HEK293 (cell line): ENCODE measurements around the gene MFSD2A.

ENCODE experiments used
- CTCF ChIA-PET: fragments of 350-600 bp; formaldehyde crosslinking; extraction: SDS; loops from one replicate; lab custom pipeline; 2021; ENCODE audit warnings: antibody characterized with exemption; lab: Yijun Ruan, JAX
- POLR2A ChIA-PET: fragments of 300-600 bp; formaldehyde crosslinking; extraction: SDS; loops from one replicate; lab custom pipeline; 2020; ENCODE audit warnings: antibody characterized with exemption, inconsistent platforms; lab: Yijun Ruan, JAX
- H3K27ac ChIP-seq: fragments of 200-500 bp; sonication (Bioruptor generic); 2 replicates; pipeline ENCODE4 v1.5.1; 2014; ENCODE audit warnings: low read depth, low read length, control low read depth, inconsistent platforms; ENCODE audit errors: extremely low read depth
- H3K36me3 ChIP-seq, 2 experiments: fragments of 200-500 bp in 1 of 2; sonication (Bioruptor generic) in 1 of 2; 1 replicate in 1 of 2; 2 replicates in 1 of 2; pipeline ENCODE4 v1.5.1; 2014 to 2017; ENCODE audit warnings: inconsistent platforms in 2 of 2, low read length in 2 of 2; ENCODE audit not compliant: control insufficient read depth in 2 of 2, insufficient read depth in 1 of 2
- H3K4me1 ChIP-seq: fragments of 200-500 bp; sonication (Bioruptor generic); 2 replicates; pipeline ENCODE4 v1.5.1; 2014; ENCODE audit warnings: mild to moderate bottlenecking, low read length, inconsistent platforms; ENCODE audit not compliant: control insufficient read depth, insufficient read depth
- H3K4me3 ChIP-seq: 2 replicates; pipeline ENCODE4 v1.5.1; 2011; ENCODE audit warnings: low read depth, mild to moderate bottlenecking, control low read depth, low read length, moderate library complexity
- H3K9me3 ChIP-seq: fragments of 200-500 bp; sonication (Bioruptor generic); 2 replicates; pipeline ENCODE4 v1.5.1; 2014; ENCODE audit warnings: low read depth, low read length, inconsistent platforms; ENCODE audit not compliant: control insufficient read depth, insufficient read depth
- BCL11A ChIP-seq: fragments of 450-650 bp; formaldehyde crosslinking; IDR thresholded peaks from 2 replicates; pipeline ENCODE4 v1.5.1; 2016; ENCODE audit warnings: low read depth, missing biosample characterization, missing genetic modification characterization
- SP7 ChIP-seq: fragments of 450-650 bp; formaldehyde crosslinking; IDR thresholded peaks from 2 replicates; pipeline ENCODE4 v1.5.1; 2016; ENCODE audit warnings: missing biosample characterization, missing genetic modification characterization
- WT1 ChIP-seq: fragments of 450-650 bp; formaldehyde crosslinking; IDR thresholded peaks from 2 replicates; pipeline ENCODE4 v1.5.1; 2016; ENCODE audit warnings: missing biosample characterization, missing genetic modification characterization
- ZFHX2 ChIP-seq: fragments of 450-650 bp; formaldehyde crosslinking; conservative IDR thresholded peaks from 2 replicates; pipeline ENCODE4 v1.5.1; 2016; ENCODE audit warnings: missing biosample characterization, missing genetic modification characterization
- ZFP41 ChIP-seq: fragments of 450-650 bp; formaldehyde crosslinking; IDR thresholded peaks from 2 replicates; pipeline ENCODE4 v1.5.1; 2016; ENCODE audit warnings: missing biosample characterization, missing genetic modification characterization, borderline replicate concordance
- ZNF121 ChIP-seq: fragments of 450-650 bp; formaldehyde crosslinking; IDR thresholded peaks from 2 replicates; pipeline ENCODE4 v1.5.1; 2016; ENCODE audit warnings: missing biosample characterization, missing genetic modification characterization
- ZNF133 ChIP-seq: fragments of 450-650 bp; formaldehyde crosslinking; IDR thresholded peaks from 2 replicates; pipeline ENCODE4 v1.5.1; 2016; ENCODE audit warnings: missing biosample characterization, missing genetic modification characterization
- ZNF292 ChIP-seq: fragments of 450-650 bp; formaldehyde crosslinking; IDR thresholded peaks from 2 replicates; pipeline ENCODE4 v1.5.1; 2016; ENCODE audit warnings: low read depth, missing biosample characterization, missing genetic modification characterization, borderline replicate concordance
- ZNF391 ChIP-seq: fragments of 450-650 bp; formaldehyde crosslinking; IDR thresholded peaks from 2 replicates; pipeline ENCODE4 v1.5.1; 2016; ENCODE audit warnings: low read depth, missing biosample characterization, missing genetic modification characterization, borderline replicate concordance
- ZNF426 ChIP-seq: fragments of 450-650 bp; formaldehyde crosslinking; IDR thresholded peaks from 2 replicates; pipeline ENCODE4 v1.5.1; 2017; ENCODE audit warnings: missing biosample characterization, missing genetic modification characterization, mild to moderate bottlenecking, inconsistent platforms, moderate library complexity
- ZNF596 ChIP-seq: fragments of 450-650 bp; IDR thresholded peaks from 2 replicates; pipeline ENCODE4 v1.5.0; 2018; ENCODE audit warnings: missing biosample characterization, mild to moderate bottlenecking, missing genetic modification characterization, moderate library complexity
- ZNF623 ChIP-seq: fragments of 450-650 bp; formaldehyde crosslinking; IDR thresholded peaks from 2 replicates; pipeline ENCODE4 v1.5.1; 2016; ENCODE audit warnings: missing biosample characterization, missing genetic modification characterization
- ZNF658 ChIP-seq: fragments of 450-650 bp; formaldehyde crosslinking; IDR thresholded peaks from 2 replicates; pipeline ENCODE4; 2016; ENCODE audit warnings: missing biosample characterization, missing genetic modification characterization
- ZNF747 ChIP-seq: fragments of 450-650 bp; formaldehyde crosslinking; IDR thresholded peaks from 2 replicates; pipeline ENCODE4 v1.5.1; 2016; ENCODE audit warnings: missing biosample characterization, missing genetic modification characterization
- ZNF76 ChIP-seq: fragments of 450-650 bp; formaldehyde crosslinking; IDR thresholded peaks from 2 replicates; pipeline ENCODE4; 2016; ENCODE audit warnings: low read depth, missing biosample characterization, missing genetic modification characterization, borderline replicate concordance
- ZNF843 ChIP-seq: fragments of 450-650 bp; formaldehyde crosslinking; IDR thresholded peaks from 2 replicates; pipeline ENCODE4 v1.5.1; 2016; ENCODE audit warnings: missing biosample characterization, missing genetic modification characterization
- ZSCAN30 ChIP-seq: fragments of 450-650 bp; IDR thresholded peaks from 2 replicates; pipeline ENCODE4 v1.5.1; 2018; ENCODE audit warnings: missing biosample characterization, mild to moderate bottlenecking, missing genetic modification characterization, moderate library complexity
- TF ChIP-seq, protein P1 (sequence below): fragments of 450-650 bp; formaldehyde crosslinking; optimal IDR thresholded peaks from 2 replicates; pipeline ENCODE3; 2016; ENCODE audit warnings: missing biosample characterization, mild to moderate bottlenecking, missing genetic modification characterization
- TF ChIP-seq, protein P2 (sequence below): fragments of 450-650 bp; formaldehyde crosslinking; IDR thresholded peaks from 2 replicates; pipeline ENCODE4; 2016; ENCODE audit warnings: missing biosample characterization, missing genetic modification characterization
- TF ChIP-seq, protein P3 (sequence below): fragments of 450-650 bp; formaldehyde crosslinking; IDR thresholded peaks from 2 replicates; pipeline ENCODE4 v1.5.1; 2016; ENCODE audit warnings: missing biosample characterization, missing genetic modification characterization
- TF ChIP-seq, protein P4 (sequence below): fragments of 450-650 bp; IDR thresholded peaks from 2 replicates; pipeline ENCODE4 v1.5.1; 2018; ENCODE audit warnings: missing biosample characterization, mild to moderate bottlenecking, missing genetic modification characterization

The MFSD2A gene

DNA sequence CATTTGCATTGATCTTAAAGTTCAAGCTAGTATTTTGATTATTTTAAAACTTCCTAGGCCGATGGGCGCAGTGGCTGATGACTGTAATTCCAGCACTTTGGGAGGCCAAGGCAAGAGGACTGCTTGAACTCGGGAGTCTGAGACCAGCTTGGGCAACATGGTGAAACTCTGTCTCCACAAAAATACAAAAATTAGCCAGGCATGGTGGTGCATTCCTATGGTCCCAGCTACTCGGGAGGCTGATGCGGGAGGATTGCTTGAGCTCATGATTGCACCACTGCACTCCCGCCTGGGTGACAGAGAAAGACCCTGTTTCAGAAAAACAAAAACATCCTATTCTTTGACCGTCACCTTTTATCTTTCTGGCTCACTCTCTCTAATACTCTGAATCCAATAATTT is 30.0 kb downstream of the MFSD2A start:
- Histone ChIP-seq H3K36me3 (no peaks in the 10 kb centered on the region), H3K9me3 (no peaks in the 10 kb centered on the region), H3K27ac (no peak overlapping the region), H3K4me3 (no peak overlapping the region), H3K4me1 (no peaks in the 10 kb centered on the region)
- TF ChIP-seq ZNF121 (no peak), ZNF292 (no peak), ZFHX2 (tag by site-specific recombination) (no peak), WT1 (tag by site-specific recombination) (no peak), ZNF843 (tag by site-specific recombination) (no peak), ZFP41 (tag by site-specific recombination) (no peak), ZSCAN30 (tag by site-specific recombination) (no peak)
- TF ChIP-seq, protein P1, sequence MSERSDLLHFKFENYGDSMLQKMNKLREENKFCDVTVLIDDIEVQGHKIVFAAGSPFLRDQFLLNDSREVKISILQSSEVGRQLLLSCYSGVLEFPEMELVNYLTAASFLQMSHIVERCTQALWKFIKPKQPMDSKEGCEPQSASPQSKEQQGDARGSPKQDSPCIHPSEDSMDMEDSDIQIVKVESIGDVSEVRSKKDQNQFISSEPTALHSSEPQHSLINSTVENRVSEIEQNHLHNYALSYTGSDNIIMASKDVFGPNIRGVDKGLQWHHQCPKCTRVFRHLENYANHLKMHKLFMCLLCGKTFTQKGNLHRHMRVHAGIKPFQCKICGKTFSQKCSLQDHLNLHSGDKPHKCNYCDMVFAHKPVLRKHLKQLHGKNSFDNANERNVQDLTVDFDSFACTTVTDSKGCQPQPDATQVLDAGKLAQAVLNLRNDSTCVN (tag by site-specific recombination): no peak
- POLR2A ChIA-PET: no interaction called here
- CTCF ChIA-PET: interaction anchor here (0.5 to 1.6 kb wide), 4 partner anchors 11 to 114 kb away, joined by 3 to 8 read pairs (median 4); no protein-coding TSS in a partner anchor

DNA sequence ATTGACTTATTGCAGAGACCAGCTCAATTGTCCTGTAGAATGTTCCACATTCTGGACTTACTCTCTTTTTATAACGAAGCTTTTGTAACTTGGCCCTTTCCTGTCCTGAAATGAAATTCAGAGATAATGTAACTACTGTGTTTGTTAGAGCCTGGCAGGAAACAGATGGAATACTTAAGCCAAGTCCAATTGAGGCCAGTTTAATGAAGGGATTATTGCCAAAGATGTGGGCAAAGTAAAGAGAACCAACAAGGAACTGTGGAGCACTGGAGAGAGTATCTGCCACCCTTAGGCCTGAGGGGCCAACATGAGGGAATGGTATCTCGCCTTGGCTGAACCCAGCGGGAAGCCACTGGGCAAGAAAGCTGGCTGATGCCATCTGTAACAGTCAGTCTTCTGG is 32.9 kb downstream of the MFSD2A start:
- POLR2A ChIA-PET: no interaction called here
- Histone ChIP-seq H3K9me3 (no peaks in the 10 kb centered on the region), H3K4me1 (no peaks in the 10 kb centered on the region), H3K4me3 (no peak overlapping the region), H3K27ac (no peak overlapping the region), H3K36me3 (no peaks in the 10 kb centered on the region)
- CTCF ChIA-PET: no interaction called here
- TF ChIP-seq, protein P2, sequence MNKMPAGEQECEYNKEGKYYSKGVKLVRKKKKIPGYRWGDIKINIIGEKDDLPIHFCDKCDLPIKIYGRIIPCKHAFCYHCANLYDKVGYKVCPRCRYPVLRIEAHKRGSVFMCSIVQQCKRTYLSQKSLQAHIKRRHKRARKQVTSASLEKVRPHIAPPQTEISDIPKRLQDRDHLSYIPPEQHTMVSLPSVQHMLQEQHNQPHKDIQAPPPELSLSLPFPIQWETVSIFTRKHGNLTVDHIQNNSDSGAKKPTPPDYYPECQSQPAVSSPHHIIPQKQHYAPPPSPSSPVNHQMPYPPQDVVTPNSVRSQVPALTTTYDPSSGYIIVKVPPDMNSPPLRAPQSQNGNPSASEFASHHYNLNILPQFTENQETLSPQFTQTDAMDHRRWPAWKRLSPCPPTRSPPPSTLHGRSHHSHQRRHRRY (tag by site-specific recombination): no peak
- TF ChIP-seq ZNF426 (tag by site-specific recombination) (no peak), ZNF76 (tag by site-specific recombination) (no peak), BCL11A (tag by site-specific recombination) (no peak), SP7 (tag by site-specific recombination) (no peak), ZNF133 (tag by site-specific recombination) (no peak), ZNF658 (tag by site-specific recombination) (no peak), ZNF747 (tag by site-specific recombination) (no peak), ZNF596 (tag by site-specific recombination) (no peak), ZNF391 (tag by site-specific recombination) (no peak), ZNF623 (tag by site-specific recombination) (no peak)
- TF ChIP-seq, protein P3, sequence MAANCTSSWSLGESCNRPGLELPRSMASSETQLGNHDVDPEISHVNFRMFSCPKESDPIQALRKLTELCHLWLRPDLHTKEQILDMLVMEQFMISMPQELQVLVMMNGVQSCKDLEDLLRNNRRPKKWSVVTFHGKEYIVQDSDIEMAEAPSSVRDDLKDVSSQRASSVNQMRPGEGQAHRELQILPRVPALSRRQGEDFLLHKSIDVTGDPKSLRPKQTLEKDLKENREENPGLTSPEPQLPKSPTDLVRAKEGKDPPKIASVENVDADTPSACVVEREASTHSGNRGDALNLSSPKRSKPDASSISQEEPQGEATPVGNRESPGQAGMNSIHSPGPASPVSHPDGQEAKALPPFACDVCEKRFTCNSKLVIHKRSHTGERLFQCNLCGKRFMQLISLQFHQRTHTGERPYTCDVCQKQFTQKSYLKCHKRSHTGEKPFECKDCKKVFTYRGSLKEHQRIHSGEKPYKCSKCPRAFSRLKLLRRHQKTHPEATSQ: no peak
- TF ChIP-seq, protein P4, sequence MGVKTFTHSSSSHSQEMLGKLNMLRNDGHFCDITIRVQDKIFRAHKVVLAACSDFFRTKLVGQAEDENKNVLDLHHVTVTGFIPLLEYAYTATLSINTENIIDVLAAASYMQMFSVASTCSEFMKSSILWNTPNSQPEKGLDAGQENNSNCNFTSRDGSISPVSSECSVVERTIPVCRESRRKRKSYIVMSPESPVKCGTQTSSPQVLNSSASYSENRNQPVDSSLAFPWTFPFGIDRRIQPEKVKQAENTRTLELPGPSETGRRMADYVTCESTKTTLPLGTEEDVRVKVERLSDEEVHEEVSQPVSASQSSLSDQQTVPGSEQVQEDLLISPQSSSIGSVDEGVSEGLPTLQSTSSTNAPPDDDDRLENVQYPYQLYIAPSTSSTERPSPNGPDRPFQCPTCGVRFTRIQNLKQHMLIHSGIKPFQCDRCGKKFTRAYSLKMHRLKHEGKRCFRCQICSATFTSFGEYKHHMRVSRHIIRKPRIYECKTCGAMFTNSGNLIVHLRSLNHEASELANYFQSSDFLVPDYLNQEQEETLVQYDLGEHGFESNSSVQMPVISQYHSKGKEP (tag by site-specific recombination): no peak
